Measurements from ENCODE around the gene RAB3GAP1.
"Not testable (repeated sequence)": the region's sequence is repeated elsewhere in the genome, so short reads cannot be mapped to it uniquely, and the experiment has no call there.

RAB3GAP1 gene

DNA sequence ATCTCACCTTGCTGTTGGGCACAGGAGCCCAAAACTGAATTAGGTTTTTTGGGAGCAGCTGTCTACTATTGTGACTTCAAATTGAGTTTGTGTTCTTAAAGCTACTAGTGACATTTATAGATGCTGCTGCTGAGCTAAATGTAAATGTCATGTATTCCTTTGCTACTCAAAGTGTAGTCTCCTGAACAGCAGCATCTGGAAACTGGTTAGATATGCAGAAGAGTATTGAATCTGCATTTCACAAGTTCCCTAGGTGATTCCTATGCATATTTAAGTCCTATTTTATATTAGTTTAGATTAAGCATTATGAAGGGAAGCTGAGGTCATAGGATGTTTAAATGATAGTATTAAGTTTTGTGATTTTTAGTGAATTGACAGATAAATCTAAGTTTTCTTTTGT is 67.5 kb downstream of the RAB3GAP1 start:
- DNase-seq = no peak

DNA sequence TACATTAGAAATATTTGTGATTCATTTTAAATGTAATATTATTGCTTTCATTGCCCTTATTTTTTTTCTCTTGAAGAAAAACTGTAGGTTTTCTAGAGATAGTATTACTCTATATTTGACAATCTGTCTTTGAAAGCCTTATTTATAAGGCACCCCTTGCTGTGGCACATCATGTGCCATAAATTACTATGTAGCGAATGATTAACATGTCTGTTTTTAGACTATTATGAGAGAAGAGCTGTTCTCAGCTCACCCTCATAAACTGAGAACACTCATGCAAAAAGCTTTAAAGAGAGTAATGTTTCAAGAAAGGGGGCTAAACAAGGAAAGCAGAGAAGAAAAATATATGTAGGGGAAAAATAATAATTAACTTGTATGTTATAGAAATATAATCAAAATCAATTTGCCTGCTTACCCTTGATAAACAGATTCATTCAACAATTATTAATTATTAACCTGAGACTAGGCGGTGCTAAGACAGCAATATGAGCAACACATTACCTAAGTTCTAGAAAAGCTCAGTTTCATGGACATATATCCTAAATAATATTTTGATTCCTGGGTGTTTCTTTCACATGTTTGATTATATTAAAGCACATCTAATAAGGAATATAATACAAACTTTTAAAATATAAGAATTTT is 69.0 kb downstream of the RAB3GAP1 start:
- no peak for DNase-seq

DNA sequence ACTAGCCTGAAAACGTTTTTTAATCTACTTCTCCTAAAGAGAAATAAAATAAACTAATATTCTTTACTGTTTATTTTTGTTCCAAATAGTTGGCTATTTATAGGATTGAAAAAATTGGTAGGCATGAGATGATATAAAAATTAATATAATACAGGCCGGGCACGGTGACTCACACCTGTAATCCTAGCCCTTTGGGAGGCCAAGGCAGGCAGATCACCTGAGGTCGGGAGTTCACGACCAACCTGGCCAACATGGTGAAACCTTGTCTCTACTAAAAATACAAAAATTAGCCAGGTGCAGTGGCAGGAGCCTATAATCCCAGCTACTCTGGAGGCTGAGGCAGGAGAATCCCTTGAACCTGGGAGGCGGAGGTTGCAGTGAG is 69.6 kb downstream of the RAB3GAP1 start:
- DNase-seq = not testable (repeated sequence)

DNA sequence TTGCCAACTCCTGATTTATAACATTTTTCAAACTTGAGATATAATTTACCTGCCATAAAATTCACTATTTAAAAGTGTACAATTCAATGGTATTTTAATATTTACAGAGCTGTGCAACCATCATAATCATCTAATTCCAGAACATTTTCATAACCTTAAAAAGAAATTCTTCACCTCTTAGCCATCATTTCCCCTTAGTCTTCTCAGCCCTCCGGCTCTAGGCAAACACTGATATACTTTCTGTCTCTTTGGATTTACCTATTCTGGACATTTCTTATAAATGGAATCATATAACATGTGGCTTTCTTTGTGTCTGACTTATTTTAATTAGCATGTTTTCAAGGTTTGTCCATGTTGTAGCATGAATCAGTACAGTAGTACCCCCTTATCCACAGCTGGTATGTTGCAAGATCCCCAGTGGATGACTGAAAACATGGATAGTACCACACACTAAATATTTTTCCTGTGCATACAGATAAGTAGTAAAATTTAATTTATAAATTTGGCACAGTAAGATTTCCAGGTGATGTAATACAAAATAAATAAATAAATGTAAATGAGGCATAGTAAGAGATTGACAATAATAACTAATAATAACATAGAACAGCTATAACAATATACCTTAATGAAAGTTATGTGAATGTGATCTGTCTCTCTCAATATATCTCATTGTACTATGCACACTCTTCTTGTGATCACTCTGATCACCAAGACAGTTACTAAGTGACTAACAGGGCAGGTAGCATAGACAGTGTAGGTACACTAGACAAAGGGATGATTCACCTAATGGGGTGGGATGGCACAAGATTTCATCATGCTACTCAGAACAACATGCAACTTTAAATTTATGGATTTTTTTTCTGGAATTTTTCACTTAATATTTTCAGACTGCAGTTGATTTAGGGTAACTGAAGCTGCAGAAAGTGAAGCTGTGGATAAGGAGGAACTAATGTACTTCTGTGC is 73.1 kb downstream of the RAB3GAP1 start:
- no peak for DNase-seq

DNA sequence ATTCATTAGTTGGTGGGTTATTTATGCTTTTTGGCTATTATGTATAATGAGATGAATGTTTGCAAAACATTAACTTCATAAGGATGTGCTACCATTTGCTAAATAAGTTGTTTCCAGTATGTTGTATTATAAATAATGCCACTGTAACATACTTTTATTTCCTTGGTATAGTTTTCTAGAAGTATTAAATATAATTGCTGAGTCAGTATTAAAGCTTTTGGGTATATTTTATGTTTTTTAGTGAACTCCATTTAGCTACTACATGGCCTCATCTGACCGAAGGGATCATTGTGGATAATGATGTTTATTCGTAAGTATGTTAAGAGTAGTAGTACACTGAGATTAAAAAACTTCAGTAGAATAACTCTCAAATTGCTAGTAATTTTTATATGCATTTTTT is 73.8 kb downstream of the RAB3GAP1 start:
- no peak for DNase-seq

DNA sequence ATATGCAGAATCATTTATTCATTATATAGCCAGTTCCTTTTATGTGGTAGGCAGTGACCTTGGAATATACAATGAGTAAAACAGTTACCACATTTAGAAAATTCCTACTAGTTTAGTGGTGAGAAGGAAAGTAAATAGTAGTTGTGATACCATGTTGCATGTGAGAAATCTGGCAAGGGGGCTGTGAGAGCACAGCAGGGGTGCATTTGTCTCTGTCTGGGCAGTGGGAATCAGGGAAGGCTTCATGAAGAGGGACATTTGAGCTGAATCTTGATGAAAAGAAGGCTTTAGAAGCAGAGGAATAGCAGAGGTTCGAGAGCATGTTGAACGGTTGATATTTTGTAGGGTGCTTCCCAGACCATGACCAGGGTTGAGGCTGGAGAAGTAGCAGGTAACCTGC is 78.7 kb downstream of the RAB3GAP1 start:
- DNase-seq = no peak

DNA sequence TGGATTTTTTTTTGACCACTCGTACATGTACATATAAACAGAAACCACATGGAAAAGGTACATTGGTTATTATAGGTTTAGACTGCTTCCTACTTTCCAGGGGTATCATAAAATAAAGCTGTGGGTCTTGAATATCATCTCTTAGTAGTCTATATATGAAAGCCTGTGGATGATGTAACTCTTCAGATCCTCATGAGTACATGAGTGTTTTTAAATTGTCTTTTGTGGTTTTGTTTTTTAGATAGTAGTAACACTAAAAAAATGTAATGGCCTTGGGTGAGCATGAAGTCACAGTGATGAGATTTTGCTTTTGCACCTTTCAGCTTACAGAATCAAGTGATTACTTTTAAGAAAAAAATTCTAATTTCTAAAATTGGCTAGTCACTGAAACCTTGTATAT is 80.2 kb downstream of the RAB3GAP1 start:
- DNase-seq = no peak

DNA sequence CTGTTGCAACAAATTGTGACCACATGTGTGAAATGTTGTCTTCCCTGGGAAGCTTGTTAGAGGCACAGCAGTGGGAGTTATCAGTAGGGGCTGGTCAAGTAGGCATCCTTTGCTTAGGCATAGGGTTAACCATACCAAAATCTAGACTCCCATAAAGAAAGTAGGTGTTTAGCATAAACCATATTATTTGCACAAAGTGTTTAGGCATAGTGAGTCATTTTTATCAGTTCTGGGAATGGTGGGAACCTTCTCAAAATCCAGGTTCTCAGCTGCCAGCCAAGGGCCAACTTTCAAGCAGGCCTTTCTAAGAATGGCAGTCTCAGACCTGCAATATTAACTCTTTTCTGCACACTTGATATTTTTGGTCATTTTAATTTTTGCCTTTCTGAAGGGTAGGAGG is 88.5 kb downstream of the RAB3GAP1 start:
- no peak for DNase-seq

DNA sequence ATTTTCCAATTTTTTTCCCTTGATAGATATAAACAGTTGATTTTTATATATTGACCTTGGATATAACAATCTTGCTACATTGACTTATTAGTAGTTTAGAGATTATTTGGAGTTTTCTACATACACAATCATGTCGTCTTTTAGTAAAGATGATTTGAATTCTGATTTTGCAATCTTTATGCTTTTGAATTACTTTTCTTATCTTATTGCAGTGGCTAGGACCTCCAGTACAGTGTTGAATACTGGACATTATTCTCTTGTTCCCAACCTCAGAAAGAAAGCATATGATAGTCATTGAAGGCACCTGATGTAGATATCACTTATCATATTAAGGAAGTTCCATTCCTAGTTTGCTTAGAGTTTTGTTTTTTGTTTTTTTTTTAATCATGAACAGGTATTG is 90.2 kb downstream of the RAB3GAP1 start:
- no peak for DNase-seq

DNA sequence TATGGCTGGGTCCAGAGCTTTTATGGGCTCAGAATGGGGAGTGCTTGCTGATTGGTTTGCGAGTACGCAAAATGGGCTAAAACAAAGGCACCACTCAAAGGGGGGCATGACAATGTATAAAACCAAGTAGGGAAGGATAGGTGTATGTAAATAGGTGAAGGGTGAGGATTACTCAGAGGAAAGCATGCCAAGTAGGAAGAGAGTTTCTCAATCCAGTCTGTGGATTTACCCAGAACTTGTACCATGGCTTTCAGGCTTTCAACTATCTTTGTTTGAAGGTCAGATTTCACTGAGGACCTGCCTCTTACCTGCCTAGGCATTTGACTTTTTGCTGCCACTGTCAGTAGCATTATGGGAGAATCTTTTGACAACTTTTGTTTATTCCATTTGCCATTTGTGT is 92.3 kb downstream of the RAB3GAP1 start:
- no peak for DNase-seq

DNA sequence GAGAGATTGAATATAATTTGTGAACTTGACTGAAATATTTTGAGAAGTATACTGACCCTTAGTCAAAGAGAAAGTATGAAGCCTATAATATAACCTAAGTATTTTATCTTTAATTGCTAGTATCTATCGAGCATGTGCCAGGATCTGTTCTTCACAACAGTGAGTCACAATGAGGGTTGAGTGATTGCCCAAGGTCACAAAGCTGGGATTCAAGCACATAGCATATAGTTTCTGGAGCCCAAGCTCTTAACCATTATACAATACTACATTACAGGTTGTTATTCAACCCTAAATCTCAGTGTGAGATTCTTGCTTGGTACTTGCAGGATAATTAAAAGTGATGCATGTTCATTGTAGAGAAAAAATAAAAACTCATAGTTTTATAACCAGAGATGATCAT is 97.2 kb downstream of the RAB3GAP1 start:
- no peak for DNase-seq

DNA sequence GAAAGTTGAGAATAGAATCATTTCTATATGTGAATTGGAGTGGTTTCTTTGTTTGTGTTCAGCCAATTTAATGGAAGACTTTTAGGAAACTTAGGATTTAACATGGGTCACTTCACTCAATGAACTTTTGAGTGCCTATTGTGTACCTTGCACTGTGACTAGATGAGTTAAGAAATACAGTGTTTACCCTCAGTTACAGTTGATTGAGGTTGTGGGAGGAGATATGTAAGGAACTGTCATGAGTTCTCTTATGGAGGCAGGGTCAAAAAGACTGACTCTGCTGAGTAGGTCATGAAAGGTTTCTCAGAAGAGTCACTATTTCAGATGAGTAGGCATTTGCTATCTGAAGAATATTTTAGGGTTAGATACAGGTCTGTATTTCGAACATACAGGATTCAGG is 98.6 kb downstream of the RAB3GAP1 start:
- no peak for DNase-seq

DNA sequence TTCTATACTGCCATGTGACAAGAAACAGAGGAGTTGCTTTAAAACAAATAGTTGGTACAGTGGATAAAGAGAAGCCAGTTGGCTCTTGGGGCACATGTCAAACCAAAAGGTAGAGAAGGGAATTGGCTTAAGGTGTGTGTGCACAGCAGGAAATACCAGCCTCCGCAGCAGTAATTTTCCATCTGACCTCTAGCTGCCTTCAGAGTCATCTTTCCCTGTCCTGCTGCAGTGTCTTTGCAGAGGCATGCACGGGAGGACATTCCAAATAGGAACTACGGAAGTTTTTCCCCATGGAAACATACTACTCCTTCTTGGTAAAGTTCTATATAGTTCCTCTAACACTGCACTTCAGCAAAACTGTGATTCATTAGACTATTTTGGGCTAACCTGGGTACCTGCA is 99.5 kb downstream of the RAB3GAP1 start:
- no peak for DNase-seq

DNA sequence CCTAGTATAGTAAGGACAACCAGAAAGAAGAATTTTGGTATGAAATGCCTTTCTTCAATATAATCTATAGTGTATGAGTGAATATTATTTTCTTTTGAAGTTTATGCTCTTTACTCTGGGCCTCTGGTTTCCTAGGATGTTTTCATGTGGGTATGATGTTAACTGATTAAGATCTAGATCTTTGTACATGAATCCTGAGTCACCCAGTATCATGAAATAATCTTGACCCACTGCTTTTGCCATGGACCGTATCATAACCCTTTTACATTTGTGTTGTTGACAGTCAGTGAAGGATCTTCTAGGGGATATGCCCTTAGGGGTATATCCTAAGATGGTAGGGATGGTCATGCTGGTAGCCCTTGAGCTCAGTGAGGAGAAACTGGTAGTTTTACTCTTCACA is 100.3 kb downstream of the RAB3GAP1 start:
- no peak for DNase-seq

DNA sequence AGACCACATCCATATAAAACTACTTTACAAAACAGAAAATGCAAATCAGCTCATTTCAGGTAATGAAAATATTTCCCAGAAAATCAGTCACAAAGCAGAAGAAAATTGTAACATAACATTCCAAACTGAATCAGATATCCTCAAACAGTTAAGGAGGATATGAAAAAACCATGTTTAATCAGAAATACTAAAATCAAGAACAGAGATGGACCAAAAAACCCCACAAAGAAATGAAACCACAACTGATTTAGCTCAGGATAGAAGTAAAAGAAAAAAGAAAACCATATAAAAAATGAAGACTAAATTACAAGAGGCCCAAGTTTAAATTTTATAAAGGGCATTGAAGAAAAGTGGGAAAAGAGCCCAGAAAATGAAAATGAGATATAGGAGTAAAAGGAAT is 102.9 kb downstream of the RAB3GAP1 start:
- no peak for DNase-seq

DNA sequence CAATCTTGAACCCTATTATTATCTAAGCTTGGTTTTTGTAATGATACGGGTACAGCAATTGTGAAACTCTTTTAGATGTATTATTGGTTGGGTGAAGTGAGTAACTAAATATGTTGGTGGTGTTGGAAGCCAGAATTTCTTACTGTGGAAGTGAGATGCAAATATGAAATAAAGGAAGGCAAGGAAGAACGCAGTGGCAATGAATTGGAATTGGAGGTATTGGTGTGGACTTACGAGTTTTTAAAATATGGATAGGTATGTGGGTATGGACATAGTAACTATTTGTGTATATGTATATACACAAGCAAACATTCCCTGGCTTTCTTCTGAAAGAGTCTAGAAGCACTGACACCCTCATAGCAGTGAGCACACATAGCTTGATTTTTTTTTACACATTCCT is 105.8 kb downstream of the RAB3GAP1 start:
- DNase-seq = no peak

DNA sequence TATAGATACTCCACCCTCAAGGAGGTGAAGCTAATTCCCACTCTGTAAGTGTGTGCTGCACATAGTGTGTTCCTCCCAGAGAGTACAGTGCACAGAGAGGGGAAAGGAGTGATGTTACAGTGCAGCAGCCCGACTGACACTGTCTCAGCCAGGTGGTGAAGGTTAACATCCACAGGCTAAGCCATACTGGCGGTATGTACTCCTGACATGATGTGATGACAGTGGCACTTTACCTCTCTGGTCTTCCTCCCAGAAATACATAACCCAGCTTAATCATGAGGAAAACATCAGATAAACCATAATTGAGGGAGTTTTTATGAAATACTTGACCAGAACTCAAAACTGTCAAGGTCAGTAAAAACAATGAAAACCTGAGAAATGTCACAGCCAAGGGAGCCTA is 107.1 kb downstream of the RAB3GAP1 start:
- no peak for DNase-seq

DNA sequence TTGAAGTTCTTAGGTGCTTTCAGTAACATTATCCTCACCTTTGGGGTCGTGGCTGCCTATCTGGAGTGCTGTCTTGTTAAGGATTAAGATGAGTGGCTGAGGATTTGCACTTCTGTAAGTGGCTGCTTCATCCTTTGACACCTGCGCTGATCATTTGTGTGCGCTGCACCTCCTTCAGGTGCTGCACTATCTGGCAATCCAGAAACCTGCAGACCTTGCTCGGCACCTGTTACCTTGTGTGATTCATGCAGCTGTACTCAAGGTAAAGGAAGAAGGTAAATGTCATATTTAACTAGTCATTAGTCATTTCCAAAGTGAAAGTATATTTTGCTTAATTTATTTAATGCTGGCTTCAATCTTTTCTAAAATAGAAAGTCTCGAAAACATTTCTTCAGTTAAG is 110.3 kb downstream of the RAB3GAP1 start:
- DNase-seq = no peak

DNA sequence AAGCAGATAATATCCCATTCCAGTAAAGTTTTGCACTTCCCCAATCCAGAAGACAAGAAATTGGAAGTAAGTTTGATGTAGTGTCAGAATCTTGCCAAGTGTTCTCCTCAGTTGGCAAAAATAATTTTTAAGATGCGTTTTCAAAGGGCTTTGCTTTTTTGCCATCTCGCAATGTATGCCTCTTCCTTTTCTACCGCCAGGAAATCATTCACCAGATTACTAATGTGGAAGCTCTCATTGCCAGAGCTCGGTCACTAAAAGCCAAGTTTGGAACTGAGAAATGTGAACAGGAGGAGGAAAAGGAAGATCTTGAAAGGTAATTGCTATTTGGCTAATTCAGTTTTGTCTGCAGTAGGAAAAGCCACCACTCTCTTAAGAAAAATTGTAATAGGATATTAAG is 110.7 kb downstream of the RAB3GAP1 start:
- no peak for DNase-seq

DNA sequence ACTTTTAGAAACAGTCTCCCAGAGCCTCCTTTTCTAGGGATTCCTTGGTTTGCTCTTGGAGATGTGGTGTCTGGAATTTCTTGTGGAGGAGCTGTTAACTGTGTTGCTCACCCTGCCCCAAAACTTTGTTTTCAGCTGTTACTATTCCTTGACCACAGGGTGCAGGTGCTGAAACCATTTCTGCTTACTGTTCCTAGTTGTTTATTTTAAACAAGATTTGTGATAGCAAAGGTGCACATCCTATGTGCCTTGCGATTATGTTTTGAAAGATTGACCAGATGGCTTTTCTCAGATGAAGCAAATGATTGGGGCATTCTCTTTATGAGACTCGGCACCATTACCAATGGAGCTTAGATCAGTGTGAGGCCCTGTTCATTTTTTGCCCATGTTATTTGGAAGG is 111.2 kb downstream of the RAB3GAP1 start:
- no peak for DNase-seq

DNA sequence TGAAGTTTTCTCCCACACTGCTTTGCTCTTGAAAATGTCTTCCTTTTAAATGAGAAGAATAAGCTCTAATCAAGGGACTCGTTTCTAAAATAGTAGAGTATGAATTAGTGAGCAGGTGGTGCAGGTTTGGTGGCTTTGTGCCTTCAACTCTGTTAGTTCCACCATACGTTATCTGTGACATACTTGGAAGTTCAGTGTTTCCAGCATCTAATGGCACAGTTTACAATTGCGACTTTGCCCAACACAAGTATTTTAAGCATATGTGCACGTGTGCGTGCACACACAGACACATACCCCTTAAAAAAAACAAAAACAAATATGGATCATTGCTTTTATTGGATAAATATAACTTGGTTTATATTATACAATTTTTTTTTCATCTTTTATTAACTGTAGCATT is 111.8 kb downstream of the RAB3GAP1 start:
- no peak for DNase-seq

DNA sequence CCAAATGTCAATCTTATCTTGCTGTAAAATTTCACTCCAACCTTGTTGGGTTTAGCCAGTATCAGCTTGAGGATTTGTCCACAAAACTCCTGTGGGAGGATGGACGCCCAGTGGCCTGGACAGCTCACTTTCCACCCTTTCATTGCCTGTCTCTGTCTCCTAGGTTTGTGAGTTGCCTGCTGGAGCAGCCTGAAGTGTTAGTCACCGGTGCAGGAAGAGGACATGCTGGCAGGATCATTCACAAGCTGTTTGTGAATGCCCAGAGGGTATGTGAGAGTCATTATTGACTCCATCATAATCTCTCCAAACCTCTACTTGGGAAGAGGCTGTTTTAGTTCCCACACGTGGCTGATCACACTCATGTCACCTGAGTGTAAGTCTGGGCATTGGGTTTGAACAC is 112.3 kb downstream of the RAB3GAP1 start:
- no peak for DNase-seq

DNA sequence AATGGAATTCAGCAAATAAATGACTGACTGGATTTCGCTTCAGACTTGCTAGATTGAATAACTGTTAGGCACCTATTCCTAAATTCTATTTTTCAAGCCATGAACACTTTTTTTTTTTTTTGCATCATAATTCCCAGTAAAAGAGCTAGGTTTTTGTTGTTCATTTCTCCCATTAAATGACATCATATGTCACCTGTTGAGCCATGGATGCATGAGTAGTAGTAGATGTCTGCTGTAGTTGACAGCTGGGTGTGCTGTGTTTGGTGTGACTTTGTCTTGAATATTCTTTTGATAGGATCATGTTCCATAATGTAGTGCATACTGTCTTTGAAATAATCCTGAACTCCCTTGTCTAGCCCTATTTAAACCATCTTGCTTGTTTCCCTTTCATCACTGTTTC is 115.2 kb downstream of the RAB3GAP1 start:
- no peak for DNase-seq

DNA sequence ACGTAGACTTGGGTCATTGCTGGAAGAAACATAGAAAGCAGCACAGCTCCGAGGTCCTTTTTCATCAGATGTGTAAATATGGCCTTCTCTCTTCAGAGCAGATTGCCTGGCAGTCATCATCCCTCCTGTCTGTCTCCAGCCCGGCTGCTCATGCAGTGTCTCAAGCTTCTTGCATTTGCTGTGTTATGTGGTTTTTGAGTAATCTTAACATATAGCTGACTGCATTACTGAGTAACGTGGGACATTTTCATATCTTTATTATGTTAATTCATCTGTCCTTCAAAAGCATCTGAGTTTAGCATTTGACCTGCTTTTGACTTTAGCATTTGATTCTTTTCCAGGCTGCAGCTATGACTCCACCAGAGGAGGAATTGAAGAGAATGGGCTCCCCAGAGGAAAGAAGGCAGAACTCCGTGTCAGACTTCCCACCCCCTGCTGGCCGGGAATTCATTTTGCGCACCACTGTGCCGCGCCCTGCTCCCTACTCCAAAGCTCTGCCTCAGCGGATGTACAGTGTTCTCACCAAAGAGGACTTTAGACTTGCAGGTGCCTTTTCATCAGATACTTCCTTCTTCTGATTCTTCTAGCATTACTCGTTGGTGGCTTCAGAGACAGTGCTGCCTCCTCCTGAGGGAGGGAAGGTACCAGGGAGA is 116.2 kb downstream of the RAB3GAP1 start:
- DNase-seq = no peak
